ENCODE results near the gene RNPS1. TPM values are rescaled to one million over a fixed set of nuclear protein-coding genes. Genes with fewer than 3 reads are reported as not detected.
A peak's percentile ranks its signal among the peaks of the same experiment; 100 is the strongest.

Gene RNPS1
- total RNA-seq, 1 donor from 2014 or later = 390 TPM

- no peak for DNase-seq (ENCODE audit: low read depth, low spot score)
- Mint-ChIP-seq H3K4me1 (no peaks in the 10 kb centered on the region), H3K9me3 (no peaks in the 10 kb centered on the region), H3K27me3 (ENCODE audit: low read depth) (peaks cover 40% of the 10 kb centered on the region), H3K36me3 (ENCODE audit: low read depth) (peaks cover 5% of the 10 kb centered on the region), H3K4me3 (peak overlapping the region; percentile 54), H3K27ac (ENCODE audit: unreplicated experiment) (no peak overlapping the region)
- TF ChIP-seq CTCF (conservative IDR thresholded peaks at IDR 0.05) = no peak
Measured at GRCh38 chr16:2237493-2238149, 30.3 kb downstream of the RNPS1 start.

DNA sequence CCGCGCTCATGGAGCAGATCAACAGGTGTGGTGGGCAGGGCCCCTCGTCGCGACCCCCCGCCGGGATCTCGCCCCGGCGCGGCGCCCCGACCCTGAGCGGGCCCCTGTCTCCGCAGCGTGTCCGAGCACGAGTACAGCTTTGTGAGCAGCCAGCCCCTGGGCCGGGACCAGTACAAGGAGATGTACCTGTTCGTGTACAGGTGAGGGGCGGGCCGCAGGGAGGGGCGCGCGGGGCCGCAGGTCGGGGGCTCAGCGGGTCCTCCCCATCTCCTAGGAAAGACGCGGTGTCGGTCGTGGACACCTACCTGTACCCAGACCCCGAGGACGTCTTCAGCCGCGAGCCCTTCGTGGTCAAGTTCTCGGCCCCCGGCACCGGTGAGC, 30.8 kb downstream of the RNPS1 start:
- peaks cover 2% of the 10 kb centered on the region for H3K36me3 Mint-ChIP-seq (ENCODE audit: low read depth)
- H3K4me1 Mint-ChIP-seq = no peaks in the 10 kb centered on the region

GRCh38 chr16:2236337-2237101, 31.4 kb downstream of the RNPS1 start, which contains the start of gene DNASE1L2:
TSS of gene DNASE1L2 (plus strand) at chr16:2236444. CDS start at chr16:2236817, 373 bp downstream.
- Mint-ChIP-seq H3K27me3 (ENCODE audit: low read depth) (peaks cover 37% of the 10 kb centered on the region), H3K9me3 (no peaks in the 10 kb centered on the region), H3K36me3 (ENCODE audit: low read depth) (peaks cover 2% of the 10 kb centered on the region), H3K4me1 (no peaks in the 10 kb centered on the region), H3K4me3 (peak within 1 kb of the TSS; percentile 76), H3K27ac (ENCODE audit: unreplicated experiment) (no peak within 1 kb of the TSS)
- DNase-seq (ENCODE audit: low read depth, low spot score) = peak; percentile 58
- no peak for TF ChIP-seq CTCF (conservative IDR thresholded peaks at IDR 0.05)

More for the DNA sequence above, 30.8 kb downstream of the RNPS1 start:
- no peak overlapping the region for H3K27ac Mint-ChIP-seq (ENCODE audit: unreplicated experiment)
- H3K27me3 Mint-ChIP-seq (ENCODE audit: low read depth) = peaks cover 37% of the 10 kb centered on the region
- H3K4me3 Mint-ChIP-seq = no peak overlapping the region
- H3K9me3 Mint-ChIP-seq = no peaks in the 10 kb centered on the region
- no peak for DNase-seq (ENCODE audit: low read depth, low spot score)
- TF ChIP-seq CTCF (conservative IDR thresholded peaks at IDR 0.05) = no peak

GRCh38 chr16:2235695-2236336, 32.1 kb downstream of the RNPS1 start:
- H3K4me3 Mint-ChIP-seq = peak overlapping the region; percentile 76
- no peak overlapping the region for H3K27ac Mint-ChIP-seq (ENCODE audit: unreplicated experiment)
- no peaks in the 10 kb centered on the region for H3K9me3 Mint-ChIP-seq

More at GRCh38 chr16:2235695-2236336, 32.1 kb downstream of the RNPS1 start:
- Mint-ChIP-seq H3K36me3 (ENCODE audit: low read depth) (peaks cover 2% of the 10 kb centered on the region), H3K27me3 (ENCODE audit: low read depth) (peaks cover 37% of the 10 kb centered on the region), H3K4me1 (no peaks in the 10 kb centered on the region)
- no peak for TF ChIP-seq CTCF (conservative IDR thresholded peaks at IDR 0.05)
- no peak for DNase-seq (ENCODE audit: low read depth, low spot score)
